ENCODE measurements around the gene KHSRP.

KHSRP gene

DNA sequence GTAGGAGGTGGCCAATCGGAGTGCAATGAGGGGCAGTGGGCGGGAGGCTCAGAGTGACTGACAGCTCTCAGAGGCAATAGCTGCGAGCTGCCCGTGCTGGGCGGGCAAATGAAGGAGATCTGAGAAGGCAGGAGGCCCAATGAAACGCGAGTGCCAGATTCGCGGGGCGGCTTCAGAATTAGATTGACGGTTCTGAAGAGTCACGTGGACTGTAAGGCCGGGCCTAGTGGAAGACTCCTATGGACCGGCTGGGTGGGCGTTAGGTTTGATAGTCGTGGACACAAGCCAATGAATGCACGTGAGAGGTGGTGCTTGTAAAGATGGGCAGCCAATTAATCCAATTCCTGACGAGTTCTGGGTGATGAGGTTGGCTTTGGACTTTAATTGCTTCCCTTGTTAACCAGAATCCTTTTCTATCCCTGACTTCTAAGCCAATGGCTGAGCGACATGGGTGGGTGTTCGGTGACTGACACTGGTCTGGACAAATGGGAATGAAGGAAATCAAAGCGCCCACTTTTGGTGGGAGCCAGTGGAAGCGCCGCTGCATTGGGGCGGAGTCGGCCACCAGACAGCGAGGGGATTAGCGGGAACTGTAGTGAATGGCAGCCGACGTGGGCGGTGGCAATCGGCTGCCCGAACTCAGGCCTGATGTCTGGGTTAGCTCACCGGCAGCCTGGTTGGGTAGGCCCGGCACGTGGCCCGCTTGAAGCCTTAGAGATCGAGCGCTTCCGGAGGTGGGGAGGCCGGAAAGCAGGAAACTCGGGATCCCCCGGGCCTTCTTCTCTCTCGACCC is 524 bp upstream of the KHSRP start:
- Histone ChIP-seq H3K4me1 (ENCODE audit: insufficient read depth, poor library complexity, severe bottlenecking) (peaks cover 5% of the 10 kb centered on the region), H3K27ac (ENCODE audit: poor library complexity, severe bottlenecking) (peak overlapping the region; percentile 55), H3K36me3 (ENCODE audit: low read depth) (peaks cover 32% of the 10 kb centered on the region), H3K27me3 (ENCODE audit: insufficient read depth, poor library complexity, severe bottlenecking) (no peaks in the 10 kb centered on the region), H3K9me3 (ENCODE audit: severe bottlenecking) (no peaks in the 10 kb centered on the region), H3K4me3 (ENCODE audit: severe bottlenecking) (peak overlapping the region; percentile 15)
- peak; percentile 92 for ATAC-seq (ENCODE audit: low read depth)
- TF ChIP-seq, protein P1, sequence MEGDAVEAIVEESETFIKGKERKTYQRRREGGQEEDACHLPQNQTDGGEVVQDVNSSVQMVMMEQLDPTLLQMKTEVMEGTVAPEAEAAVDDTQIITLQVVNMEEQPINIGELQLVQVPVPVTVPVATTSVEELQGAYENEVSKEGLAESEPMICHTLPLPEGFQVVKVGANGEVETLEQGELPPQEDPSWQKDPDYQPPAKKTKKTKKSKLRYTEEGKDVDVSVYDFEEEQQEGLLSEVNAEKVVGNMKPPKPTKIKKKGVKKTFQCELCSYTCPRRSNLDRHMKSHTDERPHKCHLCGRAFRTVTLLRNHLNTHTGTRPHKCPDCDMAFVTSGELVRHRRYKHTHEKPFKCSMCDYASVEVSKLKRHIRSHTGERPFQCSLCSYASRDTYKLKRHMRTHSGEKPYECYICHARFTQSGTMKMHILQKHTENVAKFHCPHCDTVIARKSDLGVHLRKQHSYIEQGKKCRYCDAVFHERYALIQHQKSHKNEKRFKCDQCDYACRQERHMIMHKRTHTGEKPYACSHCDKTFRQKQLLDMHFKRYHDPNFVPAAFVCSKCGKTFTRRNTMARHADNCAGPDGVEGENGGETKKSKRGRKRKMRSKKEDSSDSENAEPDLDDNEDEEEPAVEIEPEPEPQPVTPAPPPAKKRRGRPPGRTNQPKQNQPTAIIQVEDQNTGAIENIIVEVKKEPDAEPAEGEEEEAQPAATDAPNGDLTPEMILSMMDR (IDR thresholded peaks at IDR 0.05; ENCODE audit: poor library complexity, severe bottlenecking) = no peak
- DNase-seq (ENCODE audit: low spot score) = peak; percentile 99

DNA sequence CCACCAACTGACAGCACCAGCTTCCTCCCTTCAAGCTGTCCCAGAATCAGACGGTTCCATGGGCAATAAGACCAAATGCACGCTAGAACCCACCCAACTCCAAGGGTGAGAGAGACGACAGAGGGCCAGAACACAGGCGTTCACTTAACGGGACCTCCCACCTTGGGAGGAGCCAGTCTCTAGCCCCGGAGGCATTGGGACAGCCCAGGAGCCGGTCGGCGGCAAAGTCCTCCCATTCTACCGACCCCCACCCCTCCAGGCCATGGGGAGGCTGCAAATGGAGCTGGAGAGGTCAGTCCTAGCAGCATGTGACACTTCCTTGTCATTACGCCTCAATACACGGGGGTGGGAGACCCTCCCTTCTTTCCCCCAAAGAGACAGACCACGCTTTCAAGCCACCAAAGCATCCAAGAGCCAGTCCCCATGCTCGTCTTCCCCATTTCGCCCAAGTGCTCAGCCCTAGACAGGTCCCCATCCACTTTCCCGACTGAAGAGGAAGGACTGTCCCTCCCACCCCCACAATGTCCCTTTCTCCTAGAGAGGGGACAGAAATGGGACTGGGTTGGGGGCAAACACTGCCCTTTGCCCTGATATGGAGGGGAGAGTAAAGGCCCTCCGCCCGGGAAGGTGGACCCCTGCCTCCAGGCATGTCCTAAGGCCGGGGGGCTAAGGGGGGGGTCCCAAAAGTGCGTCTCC is 964 bp downstream of the KHSRP start:
- TF ChIP-seq, protein P1 (IDR thresholded peaks at IDR 0.05; ENCODE audit: poor library complexity, severe bottlenecking) = no peak
- Histone ChIP-seq H3K36me3 (ENCODE audit: low read depth) (peaks cover 47% of the 10 kb centered on the region), H3K4me1 (ENCODE audit: insufficient read depth, poor library complexity, severe bottlenecking) (peaks cover 5% of the 10 kb centered on the region), H3K9me3 (ENCODE audit: severe bottlenecking) (no peaks in the 10 kb centered on the region), H3K27me3 (ENCODE audit: insufficient read depth, poor library complexity, severe bottlenecking) (no peaks in the 10 kb centered on the region), H3K27ac (ENCODE audit: poor library complexity, severe bottlenecking) (peak overlapping the region; percentile 55), H3K4me3 (ENCODE audit: severe bottlenecking) (peak overlapping the region; percentile 85)
- DNase-seq (ENCODE audit: low spot score) (no peak), ATAC-seq (ENCODE audit: low read depth) (no peak)

DNA sequence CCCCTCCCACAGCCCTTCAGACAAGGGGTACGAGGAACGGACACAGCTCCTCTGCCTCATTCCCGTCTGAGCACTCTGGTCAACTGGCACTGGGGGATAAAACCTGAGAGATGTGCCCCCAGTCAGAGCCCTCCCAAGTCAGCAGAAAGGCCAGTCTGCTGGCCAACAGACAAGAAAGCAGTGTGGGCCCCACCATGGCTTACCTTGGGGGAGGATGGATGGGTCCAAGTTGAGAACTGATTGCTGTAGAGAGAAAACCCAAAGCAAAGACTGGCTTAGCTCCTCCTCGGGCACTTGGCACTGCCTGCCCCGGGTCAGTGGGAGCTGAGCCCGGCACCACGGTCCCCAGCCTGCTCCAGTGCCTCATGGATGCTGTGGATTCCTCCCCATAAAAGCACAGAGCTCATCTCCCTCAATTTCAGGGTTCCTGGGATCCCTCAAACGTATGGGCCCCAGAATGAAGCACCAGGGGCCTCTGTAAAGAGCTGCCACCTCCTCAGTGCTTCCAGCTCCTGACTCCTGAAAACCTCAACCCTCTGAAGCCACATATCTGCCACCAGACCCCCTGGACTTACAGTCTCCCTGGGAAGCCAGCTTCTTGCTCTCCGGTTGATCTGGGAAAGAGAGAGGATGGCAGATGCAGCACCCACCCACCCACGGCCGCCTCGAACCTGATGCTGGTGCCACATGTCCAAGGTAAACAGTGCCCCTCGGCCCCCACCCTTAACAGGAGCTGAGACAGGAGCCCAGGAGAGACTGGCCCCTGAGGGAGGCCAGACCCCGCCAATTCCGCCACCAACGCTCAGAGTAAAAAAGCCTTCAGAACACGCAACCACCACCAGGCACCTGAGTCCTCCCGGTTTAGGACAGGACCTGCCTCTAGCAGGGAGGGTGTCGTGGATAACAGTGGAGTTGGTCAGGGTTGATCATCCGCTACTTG is 3.3 kb downstream of the KHSRP start:
- no peak for ATAC-seq (ENCODE audit: low read depth)
- Histone ChIP-seq H3K9me3 (ENCODE audit: severe bottlenecking) (no peaks in the 10 kb centered on the region), H3K4me1 (ENCODE audit: insufficient read depth, poor library complexity, severe bottlenecking) (peaks cover 5% of the 10 kb centered on the region), H3K36me3 (ENCODE audit: low read depth) (peaks cover 70% of the 10 kb centered on the region), H3K4me3 (ENCODE audit: severe bottlenecking) (no peak overlapping the region), H3K27ac (ENCODE audit: poor library complexity, severe bottlenecking) (no peak overlapping the region), H3K27me3 (ENCODE audit: insufficient read depth, poor library complexity, severe bottlenecking) (no peaks in the 10 kb centered on the region)
- DNase-seq (ENCODE audit: low spot score) = no peak
- TF ChIP-seq, protein P1 (IDR thresholded peaks at IDR 0.05; ENCODE audit: poor library complexity, severe bottlenecking) = no peak

DNA sequence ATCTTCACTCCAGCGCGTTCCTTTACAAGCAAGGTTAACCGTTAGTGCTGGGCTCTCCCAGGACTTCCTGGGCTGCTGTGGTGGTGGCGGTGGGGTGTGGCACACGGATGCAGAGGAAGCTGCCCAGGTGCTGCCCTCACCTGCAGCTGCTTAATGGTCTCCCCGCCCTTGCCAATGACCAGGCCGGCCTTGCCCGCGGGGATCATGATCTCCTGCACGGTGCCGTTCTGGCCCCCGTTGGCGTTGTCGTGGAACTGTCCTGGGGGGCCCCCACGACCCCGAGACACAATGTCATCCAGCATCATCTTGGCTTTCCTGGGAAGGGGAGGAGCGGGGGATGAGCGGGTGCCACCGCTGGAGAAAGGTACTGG is 6.1 kb downstream of the KHSRP start:
- Histone ChIP-seq H3K4me3 (ENCODE audit: severe bottlenecking) (no peak overlapping the region), H3K4me1 (ENCODE audit: insufficient read depth, poor library complexity, severe bottlenecking) (no peaks in the 10 kb centered on the region), H3K27me3 (ENCODE audit: insufficient read depth, poor library complexity, severe bottlenecking) (no peaks in the 10 kb centered on the region), H3K27ac (ENCODE audit: poor library complexity, severe bottlenecking) (no peak overlapping the region), H3K9me3 (ENCODE audit: severe bottlenecking) (no peaks in the 10 kb centered on the region), H3K36me3 (ENCODE audit: low read depth) (peaks cover 89% of the 10 kb centered on the region)
- DNase-seq (ENCODE audit: low spot score) (no peak), ATAC-seq (ENCODE audit: low read depth) (no peak)
- TF ChIP-seq, protein P1 (IDR thresholded peaks at IDR 0.05; ENCODE audit: poor library complexity, severe bottlenecking) = no peak

All from RWPE2 (cell line).